DND-41 (cell line): ENCODE measurements around the gene KLHDC7A.

ENCODE experiments used
- EZH2 ChIP-seq: IDR thresholded peaks from 3 replicates; pipeline ENCODE4 v1.6.1; 2012; ENCODE audit warnings: borderline replicate concordance, low read depth, mild to moderate bottlenecking, moderate library complexity, low read length, inconsistent platforms; ENCODE audit not compliant: severe bottlenecking
- TF ChIP-seq, protein P1 (sequence below): IDR thresholded peaks from 2 replicates; pipeline ENCODE4 v1.5.1; 2012; ENCODE audit warnings: borderline replicate concordance, low read length, moderate library complexity, mild to moderate bottlenecking; ENCODE audit not compliant: poor library complexity, severe bottlenecking; ENCODE audit errors: extremely low read depth

DNA sequence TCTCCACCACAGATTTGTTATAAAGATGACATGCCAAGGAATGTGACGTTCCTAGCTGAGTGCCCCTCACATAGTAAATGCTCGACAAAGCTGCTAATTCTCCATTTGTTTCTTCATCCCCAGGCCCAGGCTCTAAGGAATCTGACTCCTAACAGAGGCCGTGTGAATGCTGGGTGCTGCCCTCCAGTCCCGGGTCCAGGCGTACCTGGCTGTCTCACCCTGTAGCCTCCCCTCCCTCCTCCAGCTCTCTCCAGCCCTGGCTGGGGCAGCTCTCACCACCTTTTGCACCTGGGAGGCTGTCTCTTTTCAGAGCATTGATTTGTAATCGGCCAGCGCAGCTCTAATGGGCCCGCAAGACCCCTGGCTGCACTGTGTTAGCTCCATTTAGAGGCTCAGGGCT, 11.2 kb upstream of the KLHDC7A start:
- TF ChIP-seq, protein P1, sequence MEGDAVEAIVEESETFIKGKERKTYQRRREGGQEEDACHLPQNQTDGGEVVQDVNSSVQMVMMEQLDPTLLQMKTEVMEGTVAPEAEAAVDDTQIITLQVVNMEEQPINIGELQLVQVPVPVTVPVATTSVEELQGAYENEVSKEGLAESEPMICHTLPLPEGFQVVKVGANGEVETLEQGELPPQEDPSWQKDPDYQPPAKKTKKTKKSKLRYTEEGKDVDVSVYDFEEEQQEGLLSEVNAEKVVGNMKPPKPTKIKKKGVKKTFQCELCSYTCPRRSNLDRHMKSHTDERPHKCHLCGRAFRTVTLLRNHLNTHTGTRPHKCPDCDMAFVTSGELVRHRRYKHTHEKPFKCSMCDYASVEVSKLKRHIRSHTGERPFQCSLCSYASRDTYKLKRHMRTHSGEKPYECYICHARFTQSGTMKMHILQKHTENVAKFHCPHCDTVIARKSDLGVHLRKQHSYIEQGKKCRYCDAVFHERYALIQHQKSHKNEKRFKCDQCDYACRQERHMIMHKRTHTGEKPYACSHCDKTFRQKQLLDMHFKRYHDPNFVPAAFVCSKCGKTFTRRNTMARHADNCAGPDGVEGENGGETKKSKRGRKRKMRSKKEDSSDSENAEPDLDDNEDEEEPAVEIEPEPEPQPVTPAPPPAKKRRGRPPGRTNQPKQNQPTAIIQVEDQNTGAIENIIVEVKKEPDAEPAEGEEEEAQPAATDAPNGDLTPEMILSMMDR: no peak
- no peak for TF ChIP-seq EZH2
